ENCODE measurements around the gene LILRA5. TPM values are rescaled to one million over a fixed set of nuclear protein-coding genes. Genes with fewer than 3 reads are reported as not detected.

LILRA5 gene
- total RNA-seq, 1 donor from 2014 or later, result 1.9 TPM

DNA sequence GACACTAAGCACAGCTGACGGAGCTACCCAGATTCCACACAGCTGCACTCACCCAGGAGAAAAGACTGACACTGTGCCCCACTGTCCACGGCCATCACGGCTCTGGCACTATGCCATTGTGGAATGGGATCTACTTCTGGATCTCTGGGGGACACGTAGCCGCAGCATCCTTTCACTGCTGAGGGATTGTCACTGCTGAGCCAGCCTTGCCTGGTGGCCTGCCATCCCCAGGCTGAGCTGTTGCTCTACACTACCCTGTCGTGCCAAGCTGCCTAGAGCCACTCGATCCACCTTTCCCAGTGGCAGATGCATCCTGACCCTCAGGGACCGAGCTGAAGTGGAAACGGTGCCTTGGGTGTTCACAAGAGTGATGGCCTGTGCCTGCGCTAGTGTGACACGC is 50.9 kb downstream of the LILRA5 start:
- TF ChIP-seq, protein P1, sequence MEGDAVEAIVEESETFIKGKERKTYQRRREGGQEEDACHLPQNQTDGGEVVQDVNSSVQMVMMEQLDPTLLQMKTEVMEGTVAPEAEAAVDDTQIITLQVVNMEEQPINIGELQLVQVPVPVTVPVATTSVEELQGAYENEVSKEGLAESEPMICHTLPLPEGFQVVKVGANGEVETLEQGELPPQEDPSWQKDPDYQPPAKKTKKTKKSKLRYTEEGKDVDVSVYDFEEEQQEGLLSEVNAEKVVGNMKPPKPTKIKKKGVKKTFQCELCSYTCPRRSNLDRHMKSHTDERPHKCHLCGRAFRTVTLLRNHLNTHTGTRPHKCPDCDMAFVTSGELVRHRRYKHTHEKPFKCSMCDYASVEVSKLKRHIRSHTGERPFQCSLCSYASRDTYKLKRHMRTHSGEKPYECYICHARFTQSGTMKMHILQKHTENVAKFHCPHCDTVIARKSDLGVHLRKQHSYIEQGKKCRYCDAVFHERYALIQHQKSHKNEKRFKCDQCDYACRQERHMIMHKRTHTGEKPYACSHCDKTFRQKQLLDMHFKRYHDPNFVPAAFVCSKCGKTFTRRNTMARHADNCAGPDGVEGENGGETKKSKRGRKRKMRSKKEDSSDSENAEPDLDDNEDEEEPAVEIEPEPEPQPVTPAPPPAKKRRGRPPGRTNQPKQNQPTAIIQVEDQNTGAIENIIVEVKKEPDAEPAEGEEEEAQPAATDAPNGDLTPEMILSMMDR (IDR thresholded peaks at IDR 0.05; ENCODE audit: insufficient read depth, low read length, poor library complexity, severe bottlenecking), result no peak
- Histone ChIP-seq H3K4me3 (ENCODE audit: low read depth, low read length) (no peak overlapping the region), H3K27me3 (ENCODE audit: control insufficient read depth, insufficient read depth, low read length) (no peaks in the 10 kb centered on the region), H3K36me3 (ENCODE audit: control insufficient read depth, insufficient read depth, low read length) (no peaks in the 10 kb centered on the region)
- DNase-seq (ENCODE audit: low read depth), result no peak

DNA sequence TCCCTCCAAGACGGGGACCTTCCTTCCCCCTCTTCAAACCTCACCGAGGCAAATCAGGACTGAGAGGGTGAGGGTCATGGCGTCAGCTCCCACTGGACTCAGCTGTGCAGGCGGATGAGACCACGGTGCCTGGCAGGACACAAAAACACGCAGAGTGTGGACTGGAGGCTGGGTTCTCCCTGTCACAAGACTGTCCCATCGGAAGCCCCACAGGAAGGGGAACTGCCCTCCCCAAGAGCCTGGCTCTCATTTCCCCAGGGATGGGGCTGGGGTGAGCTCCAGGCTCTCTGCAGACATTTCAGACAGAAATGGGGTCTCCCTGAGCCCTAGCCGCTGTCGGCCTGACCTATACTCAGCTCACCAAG is 55.9 kb downstream of the LILRA5 start, which contains the start of gene LILRB5:
Gene LILRB5 (minus strand): TSS at position 158 of the 365 bp plus-strand sequence. CDS start 80 bp downstream, at position 78.
- H3K36me3 ChIP-seq (ENCODE audit: control insufficient read depth, insufficient read depth, low read length), result no peaks in the 10 kb centered on the region
- TF ChIP-seq, protein P1 (IDR thresholded peaks at IDR 0.05; ENCODE audit: insufficient read depth, low read length, poor library complexity, severe bottlenecking), result no peak
- peaks cover 12% of the 10 kb centered on the region for H3K27me3 ChIP-seq (ENCODE audit: control insufficient read depth, insufficient read depth, low read length)
- H3K4me3 ChIP-seq (ENCODE audit: low read depth, low read length), result no peak within 1 kb of the TSS
- DNase-seq (ENCODE audit: low read depth), result no peak

Other genes starting within 250 kb of the LILRA5 start
- gene VSTM1, start 249.3 kb downstream of the LILRA5 start, total RNA-seq, result not detected in 2 replicates
- gene TARM1, start 231.8 kb downstream of the LILRA5 start, total RNA-seq, result not detected in 2 replicates
- gene OSCAR, start 212.4 kb downstream of the LILRA5 start, total RNA-seq, result 22.9 and 24.4 TPM in 2 replicates
- 31.8 and 39.4 TPM in 2 replicates for gene NDUFA3, start 210.3 kb downstream of the LILRA5 start, total RNA-seq
- gene TFPT, start 197.5 kb downstream of the LILRA5 start, total RNA-seq, result 28.2 and 31.0 TPM in 2 replicates
- 56.8 and 68.3 TPM in 2 replicates for gene PRPF31, start 197.4 kb downstream of the LILRA5 start, total RNA-seq
- 17.2 and 20.7 TPM in 2 replicates for gene CNOT3, start 175.4 kb downstream of the LILRA5 start, total RNA-seq
- gene LENG1, start 153.4 kb downstream of the LILRA5 start, total RNA-seq, result 7.5 and 11.9 TPM in 2 replicates
- 22.0 and 33.9 TPM in 2 replicates for gene TMC4, start 140.0 kb downstream of the LILRA5 start, total RNA-seq
- 107 and 111 TPM in 2 replicates for gene MBOAT7, start 123.6 kb downstream of the LILRA5 start, total RNA-seq
- gene TSEN34, start 121.9 kb downstream of the LILRA5 start, total RNA-seq, result 108 and 146 TPM in 2 replicates
- gene RPS9, start 112.3 kb downstream of the LILRA5 start, total RNA-seq, result 2,500 and 2,976 TPM in 2 replicates
- 0.50 TPM in 1 of 2 replicates, not detected in the other for gene LILRB3, start 90.2 kb downstream of the LILRA5 start, total RNA-seq
- gene LILRA6, start 70.4 kb downstream of the LILRA5 start, total RNA-seq, result not detected in 2 replicates
- gene LILRB5, start 55.9 kb downstream of the LILRA5 start, total RNA-seq, result 0.04 TPM in 1 of 2 replicates, not detected in the other
- gene LILRB2, start 32.1 kb downstream of the LILRA5 start, total RNA-seq, result not detected in 2 replicates
- gene LILRA4, start 26.0 kb upstream of the LILRA5 start, total RNA-seq, result not detected in 2 replicates
- 1.0 TPM in 1 of 2 replicates, not detected in the other for gene LAIR1, start 51.8 kb upstream of the LILRA5 start, total RNA-seq
- gene TTYH1, start 102.3 kb upstream of the LILRA5 start, total RNA-seq, result not detected in 2 replicates
- gene LENG8, start 136.0 kb upstream of the LILRA5 start, total RNA-seq, result 61.3 and 62.8 TPM in 2 replicates
- 0.75 and 3.6 TPM in 2 replicates for gene LENG9, start 150.6 kb upstream of the LILRA5 start, total RNA-seq
- gene CDC42EP5, start 160.1 kb upstream of the LILRA5 start, total RNA-seq, result 21.4 and 24.4 TPM in 2 replicates
- not detected in 2 replicates for gene LAIR2, start 189.7 kb upstream of the LILRA5 start, total RNA-seq

Data from kidney epithelial cell (primary cell).